ENCODE measurements around the gene ARHGAP27.
"Not testable (repeated sequence)": the region's sequence is repeated elsewhere in the genome, so short reads cannot be mapped to it uniquely, and the experiment has no call there.

DNA sequence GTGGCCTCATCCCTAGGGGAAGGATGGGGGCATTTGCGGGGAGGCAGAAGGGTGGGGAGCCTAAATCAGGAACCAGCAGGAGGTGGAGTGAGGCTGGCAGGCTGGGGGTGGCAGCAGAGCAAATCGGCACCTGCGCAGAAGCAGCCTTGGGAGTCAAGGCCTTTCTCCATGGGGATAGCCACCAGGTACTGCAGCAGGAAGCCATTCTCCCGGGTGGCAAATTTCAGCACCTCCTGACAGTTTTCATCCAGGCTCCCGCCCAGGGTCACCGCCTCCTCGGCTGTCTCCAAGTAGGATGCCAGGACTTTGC lies 20.5 kb upstream of the ARHGAP27 start:
- TF ChIP-seq ZNF274 (IDR thresholded peaks at IDR 0.05; ENCODE audit: low read depth, low read length); YY1 (IDR thresholded peaks at IDR 0.05; ENCODE audit: insufficient read depth, insufficient read length): not testable (repeated sequence)
